GM03348 (cell line): ENCODE results near the gene HOXB6.
A peak's percentile ranks its signal among the peaks of the same experiment; 100 is the strongest.

ENCODE experiments used
- DNase-seq: peaks from one replicate; pipeline ENCODE4 v3.0.0; 2012; ENCODE audit warnings: low spot score

The HOXB6 gene

DNA sequence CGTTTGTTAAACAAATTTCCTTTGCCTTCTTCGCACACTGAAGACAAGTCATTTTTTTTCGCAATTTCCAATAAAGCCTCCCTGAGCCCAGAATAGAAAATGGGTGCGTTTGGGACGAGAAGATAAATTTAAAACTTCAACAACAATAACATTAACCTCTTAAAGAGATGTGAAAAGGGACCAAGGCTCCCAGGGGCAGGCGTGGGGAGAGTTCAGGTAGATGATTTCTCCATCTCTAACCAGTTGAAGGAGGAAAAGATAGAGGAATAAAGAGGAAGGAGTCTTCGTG lies 25.4 kb downstream of the HOXB6 start:
- no peak for DNase-seq

DNA sequence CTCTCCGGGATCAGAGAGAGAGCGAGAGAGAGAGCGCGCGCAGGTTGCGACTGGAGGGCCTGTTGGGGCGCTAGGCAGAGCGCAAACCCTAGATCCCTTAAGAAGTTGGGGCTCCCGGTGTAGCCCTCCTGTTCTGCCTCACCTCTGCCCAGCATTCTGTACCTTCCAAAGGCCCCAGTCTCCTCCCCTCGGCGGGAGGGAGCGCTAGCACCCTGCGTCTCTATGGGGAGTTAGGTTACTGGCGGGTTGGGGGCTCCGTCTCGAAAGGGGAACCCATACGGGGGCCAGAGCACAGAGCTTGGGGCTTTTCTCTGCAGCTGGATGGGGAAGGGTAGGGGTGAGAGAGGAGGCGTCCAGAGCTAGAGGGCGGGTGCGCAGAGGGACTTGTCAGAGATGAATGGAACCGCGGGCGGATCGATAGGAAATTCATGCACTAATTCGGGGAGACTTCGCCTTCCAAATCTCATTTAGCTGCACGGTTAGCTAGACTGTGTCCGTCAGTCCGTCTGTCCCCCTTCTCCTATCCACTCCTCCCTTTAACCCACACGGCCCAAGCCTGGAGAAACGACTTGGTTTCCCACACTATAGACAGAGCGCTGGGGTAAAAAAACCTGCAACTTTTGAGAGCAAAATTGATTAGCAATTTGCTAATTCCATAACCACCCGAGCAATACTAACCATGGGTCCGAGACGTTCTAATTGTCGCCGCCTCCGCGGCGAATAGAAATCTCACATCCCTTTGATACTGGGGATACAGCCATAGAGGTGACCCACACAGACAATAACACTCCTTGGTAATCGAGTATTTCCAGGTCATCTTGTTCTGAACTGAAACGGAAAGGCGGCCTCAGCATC lies 25.9 kb downstream of the HOXB6 start:
- no peak for DNase-seq

DNA sequence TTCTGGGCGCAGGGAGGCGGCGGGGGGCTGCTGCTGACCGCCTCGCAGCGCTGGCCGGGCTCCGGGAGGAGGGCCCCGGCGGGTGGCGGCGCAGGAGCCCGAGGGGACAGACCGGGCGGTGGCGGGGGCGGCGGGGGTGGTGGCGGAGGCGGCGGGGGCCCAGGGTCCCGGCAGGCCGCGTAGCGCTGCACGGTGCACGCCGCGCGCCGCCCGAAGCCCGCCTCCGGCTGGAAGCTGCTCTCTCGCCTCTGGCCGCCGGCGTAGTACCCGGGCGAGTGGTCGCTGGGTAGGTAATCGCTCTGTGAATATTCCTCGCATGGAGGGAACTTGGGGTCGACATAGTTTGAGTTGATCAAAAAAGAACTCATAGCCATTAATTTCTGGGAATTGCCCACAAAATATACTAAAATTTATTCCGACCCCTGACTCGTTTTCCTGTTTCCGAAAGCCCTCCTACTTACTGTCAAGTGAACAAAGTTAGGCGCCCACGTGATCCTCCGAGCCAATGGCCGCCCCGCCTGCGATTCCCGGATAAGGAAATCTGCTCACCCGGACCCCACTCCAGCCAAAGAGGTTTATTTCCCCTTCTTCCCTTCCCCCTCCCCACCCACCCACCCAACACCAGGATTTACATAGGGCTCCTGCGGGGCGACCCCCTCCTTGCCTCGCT lies 26.7 kb downstream of the HOXB6 start, which contains the start of gene HOXB4:
Gene HOXB4 (minus strand): TSS at position 405 of the 670 bp plus-strand sequence. CDS start 31 bp downstream, at position 374.
- peak; percentile 83 for DNase-seq

DNA sequence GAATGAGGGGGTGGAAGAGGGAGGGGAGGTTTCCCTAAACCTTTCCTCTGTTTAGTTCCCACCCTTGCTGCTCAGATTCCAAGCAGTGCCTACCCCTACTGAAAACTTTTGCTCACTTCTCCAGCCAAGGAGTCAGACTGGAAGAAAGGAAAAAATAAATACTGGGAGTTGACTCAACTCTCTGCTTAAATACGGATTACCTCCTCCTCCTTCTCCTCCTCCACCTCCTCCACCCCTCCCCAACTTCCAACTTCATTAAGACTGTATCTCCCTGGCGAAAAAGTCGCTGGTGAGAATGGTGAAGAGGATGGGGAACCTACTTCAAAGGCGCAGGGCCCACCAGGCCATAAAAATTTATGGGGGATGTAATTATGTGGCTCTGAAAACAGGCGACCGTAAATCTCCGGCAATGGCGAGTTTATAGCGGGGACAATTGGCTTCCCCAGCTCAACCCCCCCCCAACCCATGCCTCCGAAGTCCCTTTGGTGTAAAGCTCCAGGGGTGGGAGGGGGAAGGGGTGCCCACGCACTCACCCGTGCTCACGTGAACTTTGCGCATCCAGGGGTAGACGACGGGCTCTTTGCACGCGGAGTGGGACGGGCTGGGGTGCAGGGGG lies 27.3 kb downstream of the HOXB6 start:
- DNase-seq = no peak

DNA sequence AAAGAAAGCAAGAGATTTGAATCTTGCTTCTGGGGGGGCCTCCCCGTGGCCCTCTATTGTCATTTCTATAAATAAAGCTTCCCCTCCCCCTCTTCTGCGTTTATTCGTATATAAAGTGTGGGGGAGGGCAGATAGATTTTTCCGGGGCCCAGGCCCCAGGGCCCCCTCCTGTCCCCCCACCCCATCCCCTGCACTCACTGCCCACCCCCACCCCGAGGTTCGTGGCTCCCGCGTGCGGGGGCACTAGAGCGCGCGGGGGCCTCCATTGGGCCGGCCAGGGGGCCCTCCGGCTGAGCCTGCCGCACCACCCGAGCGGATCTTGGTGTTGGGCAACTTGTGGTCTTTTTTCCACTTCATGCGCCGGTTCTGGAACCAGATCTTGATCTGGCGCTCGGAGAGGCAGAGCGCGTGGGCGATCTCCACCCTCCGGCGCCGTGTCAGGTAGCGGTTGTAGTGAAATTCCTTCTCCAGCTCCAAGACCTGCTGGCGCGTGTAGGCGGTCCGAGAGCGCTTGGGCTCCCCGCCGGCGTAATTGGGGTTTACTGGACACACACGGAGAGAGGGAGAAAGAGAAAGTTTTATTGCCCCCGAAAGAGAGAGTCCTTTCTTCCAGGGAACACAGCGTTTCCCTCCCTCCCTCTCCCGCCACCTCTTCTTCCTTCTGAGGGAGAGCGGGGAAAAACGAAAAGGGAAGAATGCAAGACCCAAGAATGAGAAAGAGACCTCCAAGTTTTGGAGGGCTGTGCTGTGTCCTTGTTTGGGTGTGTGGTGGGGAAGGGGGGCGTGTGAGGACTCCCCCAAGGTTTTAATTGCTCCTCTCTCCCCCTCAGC lies 28.1 kb downstream of the HOXB6 start:
- peak; percentile 67 for DNase-seq

DNA sequence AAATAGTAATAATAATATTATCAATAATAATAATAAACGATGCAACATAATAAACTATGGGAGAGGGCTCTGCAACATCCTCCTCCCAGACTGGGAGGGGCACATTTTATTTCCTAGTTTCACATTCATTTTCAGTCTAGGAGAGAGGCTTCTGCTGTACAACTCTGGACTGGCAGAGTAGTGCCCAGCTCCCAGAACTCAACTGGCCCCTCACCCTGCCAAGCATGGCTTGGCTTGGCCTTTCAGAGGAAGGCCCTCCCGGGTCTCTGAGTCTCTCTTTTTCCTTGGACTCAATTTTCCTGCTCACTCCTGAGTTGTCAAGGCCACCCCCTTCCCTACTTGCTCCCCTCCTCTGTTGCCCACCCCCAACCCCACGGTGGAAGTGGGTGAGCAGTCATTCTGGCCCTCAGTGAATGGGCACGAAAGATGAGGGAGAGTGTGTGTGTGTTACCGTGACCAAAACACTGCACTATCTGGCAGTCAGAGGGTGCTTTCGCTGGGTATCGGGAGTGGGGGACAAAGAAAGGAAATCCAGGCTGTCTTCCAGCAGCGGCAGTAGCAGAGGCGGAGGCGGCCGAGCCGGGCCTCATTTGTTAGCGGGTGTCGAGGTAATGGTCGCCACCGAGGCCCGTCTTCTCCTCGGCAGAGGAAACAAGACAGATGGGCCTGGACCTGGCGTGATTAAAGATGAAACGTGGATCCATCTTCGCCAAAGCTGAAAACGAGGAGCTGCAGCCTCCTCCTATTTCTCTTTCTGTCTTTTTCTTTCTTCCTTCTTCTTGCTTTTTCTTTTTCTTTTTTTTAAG lies 28.9 kb downstream of the HOXB6 start:
- DNase-seq = no peak

DNA sequence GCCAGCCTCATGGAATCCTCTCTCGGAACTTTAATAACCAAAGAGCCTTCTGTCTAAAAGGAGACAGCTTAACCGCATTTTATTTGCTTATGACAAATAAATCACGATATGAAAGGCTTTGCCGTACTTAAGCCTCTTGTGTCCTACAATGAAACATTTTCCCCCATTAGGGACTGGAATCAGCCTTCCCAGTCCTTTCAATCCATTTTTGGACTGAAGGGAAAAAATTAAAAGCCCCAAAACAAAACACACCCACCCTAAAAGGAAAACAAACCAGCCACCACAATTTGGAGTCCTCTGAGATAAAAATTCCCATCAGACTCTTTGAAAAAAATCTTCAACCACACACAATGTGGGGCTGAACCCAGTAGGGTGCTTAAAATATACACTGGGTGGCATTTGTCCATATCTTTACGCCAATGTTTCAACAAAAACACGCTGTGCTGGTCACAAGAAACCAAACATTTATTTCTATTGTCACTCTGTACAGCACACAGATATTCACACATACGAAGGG lies 29.7 kb downstream of the HOXB6 start:
- no peak for DNase-seq

DNA sequence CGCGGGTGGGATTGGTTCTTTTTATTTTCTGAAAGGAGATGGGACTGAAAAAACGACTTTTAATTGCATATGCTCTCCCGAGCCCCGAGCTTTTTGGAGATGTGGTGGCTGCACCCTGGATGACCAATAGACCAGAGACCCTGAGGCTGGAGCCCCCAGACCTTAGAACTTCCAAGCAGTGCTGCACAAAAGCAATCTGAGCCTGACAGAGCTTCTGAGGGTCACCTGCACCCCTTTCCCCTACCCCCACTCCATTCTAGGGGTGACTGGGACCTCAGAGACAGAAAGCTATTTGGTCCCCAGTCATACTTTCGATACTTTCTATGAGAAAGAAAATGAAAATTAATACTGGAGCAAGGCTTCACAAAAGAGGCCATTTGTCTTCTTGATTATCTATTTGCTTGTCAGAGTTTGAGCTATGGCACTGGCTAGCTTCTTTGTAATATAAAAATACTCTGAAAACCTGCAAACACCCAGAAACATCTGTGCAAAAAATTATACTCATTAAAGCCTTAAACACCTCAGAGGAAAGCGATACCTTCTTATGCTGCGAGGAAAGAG lies 30.2 kb downstream of the HOXB6 start:
- no peak for DNase-seq

DNA sequence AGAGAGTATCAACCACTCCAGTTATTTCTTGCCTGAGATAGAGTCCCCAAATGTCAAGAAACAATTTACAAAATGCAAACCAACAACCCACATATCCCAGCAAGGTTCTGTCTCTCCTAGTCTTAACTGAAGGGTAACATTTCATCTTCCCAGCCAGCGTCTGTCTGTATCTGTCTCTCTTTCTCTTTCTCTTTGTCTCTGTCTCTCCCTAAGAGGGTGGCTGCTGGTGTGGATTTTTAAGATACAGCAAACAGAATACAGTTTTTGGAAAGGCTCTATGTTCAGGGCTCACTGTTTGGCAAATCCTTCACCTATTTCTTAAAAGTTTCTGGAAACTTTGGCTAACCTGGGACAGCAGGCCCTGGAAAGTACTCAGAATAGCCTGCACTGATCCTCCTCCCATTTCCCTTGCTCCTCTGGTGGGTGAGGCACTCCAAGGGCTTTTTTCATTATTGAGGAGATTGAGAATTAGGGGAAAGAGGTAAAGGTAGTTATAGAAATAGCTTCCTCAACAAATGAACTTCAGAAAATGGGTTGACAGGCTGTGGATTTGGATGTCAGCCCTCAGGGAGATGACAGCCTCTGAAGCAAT lies 32.9 kb downstream of the HOXB6 start:
- DNase-seq = no peak

DNA sequence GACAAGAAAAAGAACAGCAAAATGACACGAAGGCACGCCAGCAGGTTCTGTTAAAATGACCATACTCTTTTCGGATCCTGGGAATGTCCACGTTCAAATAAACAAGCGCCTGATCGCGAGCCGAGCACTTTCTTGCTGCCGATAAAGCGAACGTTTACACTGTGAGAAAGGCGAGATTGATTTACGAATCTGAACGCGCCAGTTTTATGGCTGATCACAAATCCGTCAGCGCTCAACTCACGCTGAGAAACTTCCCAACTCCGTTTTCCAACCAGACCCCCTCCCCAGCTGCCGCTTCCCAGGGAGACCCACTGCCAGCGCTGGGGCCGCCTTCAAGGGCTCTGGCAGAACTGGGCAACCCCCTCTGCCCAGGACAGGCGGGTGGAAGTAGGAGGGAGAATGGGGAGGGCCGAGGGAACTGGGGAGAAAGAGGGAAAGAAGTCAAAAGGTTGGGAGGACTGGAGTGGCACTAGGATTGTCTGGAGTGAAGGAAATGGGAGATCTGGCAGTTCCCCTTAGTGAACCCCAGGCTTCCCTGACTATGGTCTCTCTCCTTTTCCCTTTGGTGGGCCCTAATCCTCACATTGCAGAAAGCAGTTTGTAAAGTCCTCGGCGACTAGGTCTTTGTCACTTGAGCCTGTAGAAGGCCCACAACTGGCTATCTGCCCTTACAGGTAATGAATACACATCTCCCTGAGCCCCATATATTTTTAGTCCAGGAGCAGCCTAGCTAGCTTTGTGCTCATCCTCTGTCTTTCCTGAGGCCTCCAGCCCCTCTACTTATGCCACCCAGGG lies 33.6 kb downstream of the HOXB6 start:
- no peak for DNase-seq

DNA sequence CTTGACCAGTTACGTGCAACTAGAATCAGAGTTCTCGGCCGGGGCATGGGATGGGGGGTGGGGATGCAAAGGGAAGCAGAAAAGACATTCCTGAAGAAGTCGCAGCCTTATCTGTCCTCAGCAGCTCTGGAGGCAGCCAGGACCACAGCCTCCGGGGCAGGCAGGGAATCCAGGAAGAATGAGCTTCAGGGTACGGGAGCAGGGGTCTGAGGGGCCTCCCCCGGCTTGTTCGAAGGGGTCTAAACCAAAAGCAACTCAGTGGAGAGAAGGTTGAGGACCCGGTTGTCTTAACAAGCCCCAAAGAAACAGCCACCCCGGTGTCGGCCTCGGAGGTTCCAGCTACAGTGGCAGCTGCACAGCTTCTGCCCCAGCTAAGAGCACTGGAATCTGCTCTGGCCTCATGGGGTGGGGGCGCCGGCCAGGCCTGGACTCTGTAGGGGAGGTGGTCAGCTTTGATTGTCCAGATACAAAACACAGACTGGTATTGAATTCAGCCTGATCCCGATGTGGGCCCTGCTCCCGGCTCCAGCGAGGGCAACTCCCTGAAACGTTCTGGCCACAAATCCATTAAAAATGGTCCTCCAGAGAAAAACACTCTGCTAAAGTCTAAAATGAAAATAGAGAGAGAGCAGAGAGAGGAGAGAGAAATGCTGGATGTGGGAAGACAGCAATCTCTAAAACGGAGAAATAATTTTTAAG lies 34.3 kb downstream of the HOXB6 start:
- no peak for DNase-seq

DNA sequence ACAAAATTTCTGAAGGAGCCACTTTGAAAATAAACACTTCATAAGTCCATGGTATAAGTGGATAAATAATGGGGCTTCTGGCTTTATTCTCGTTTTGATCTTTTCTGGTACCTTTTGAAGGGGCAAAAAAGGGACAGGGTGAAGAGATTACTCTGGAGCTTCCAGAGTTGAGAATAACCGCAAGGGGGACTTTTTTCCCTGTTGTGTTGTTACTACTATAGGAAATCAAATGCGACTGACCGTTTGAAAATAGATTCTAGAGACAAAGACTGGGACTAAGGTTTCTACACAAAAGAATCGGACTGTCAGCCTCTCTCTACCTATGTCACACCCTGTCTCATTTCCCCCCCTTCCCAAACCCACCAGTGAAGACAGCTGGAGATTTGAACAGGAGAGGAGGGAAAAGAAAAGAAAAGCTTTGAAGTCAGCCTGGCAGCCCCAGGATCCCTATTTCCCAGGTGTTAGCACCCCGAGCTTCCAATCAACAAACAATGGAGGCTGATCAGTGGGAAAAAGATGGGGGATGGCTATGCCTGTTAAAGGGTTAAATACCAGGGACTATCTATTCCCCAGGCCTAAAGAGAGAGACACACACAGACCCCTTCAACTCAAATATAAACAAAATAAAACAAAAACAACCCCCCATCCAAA lies 35.0 kb downstream of the HOXB6 start:
- DNase-seq = no peak

DNA sequence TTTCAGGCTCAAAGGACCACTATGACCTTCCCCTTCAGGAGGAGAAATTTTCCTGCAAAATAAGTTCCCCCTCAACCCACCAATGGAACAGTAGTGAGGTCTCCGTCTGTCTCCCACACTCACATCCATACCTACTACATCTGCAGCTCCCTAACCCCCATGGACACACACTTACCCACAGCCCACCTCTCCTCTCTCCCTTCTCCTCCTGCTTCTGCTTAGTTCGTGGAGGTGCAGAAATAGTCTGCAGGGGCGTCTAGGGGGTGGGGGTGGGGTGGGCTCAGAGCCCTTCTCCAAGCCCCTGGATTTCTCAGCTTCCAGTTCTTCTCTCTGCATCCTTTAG lies 35.6 kb downstream of the HOXB6 start:
- DNase-seq = no peak

DNA sequence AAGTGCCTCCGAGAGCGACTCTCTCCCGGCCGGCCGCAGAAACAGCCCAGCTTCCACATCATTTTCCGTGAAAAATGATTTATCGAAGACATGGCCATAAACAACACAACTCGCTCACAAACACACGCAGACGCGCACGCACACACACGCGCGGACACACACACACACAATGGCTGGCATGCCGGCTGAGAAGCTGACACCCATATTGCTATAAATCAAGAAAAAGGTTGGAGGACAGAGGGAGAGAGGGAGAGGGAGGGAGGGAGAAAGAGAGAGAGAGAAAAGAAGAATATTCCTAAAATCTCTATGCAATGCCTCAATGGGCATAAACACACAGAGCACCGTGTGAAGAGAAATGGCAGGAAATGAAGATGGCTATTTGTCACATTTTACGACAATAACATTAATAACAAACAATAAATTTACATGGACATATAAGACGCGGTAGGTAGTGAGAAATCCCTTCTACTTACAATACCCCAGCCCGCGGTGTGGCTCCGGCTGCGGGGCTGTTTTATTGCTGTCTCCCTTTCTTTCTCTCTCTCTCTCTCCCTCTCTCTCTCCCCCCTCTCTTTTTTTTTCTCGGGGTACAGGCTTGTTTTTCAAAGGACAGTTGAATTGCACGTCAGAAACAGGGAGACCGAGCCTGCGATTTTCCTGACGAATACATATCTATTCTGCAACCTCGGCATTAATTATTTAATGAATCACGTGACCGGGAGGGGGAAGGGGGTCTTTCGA lies 36.1 kb downstream of the HOXB6 start:
- DNase-seq = no peak

DNA sequence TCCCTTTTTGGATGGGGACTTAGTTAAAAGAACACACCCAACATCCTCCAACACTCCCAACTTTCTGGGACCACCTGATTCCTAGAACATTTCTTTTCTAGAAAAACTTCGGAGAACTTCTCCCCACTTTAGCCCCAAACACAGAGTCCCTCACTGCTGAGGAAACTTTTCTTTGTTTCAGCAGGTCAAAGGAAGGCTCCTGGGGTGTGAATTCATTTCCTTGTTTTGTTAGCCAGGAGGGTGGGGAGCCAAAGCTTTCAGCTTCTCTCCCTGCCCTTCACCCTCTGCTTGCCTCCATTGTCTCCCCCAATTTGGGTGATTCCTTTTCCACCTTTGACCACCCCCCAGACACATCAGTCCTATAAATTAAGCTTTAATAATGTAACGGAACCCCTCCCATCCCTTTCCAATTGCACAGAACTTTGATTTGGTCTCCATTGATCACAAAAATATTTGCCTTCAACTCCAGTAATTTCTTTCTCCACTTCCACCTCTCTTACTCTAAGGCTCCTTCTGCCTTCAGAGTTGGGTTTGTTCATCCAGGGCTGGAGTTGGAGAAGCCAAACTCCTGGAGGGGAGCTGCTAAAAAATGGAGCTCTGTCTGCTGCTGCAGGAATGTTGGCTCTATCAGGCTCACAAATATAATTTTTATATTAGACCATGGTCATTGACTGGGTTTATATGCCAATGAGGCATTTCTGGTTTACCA lies 37.0 kb downstream of the HOXB6 start:
- DNase-seq = no peak

DNA sequence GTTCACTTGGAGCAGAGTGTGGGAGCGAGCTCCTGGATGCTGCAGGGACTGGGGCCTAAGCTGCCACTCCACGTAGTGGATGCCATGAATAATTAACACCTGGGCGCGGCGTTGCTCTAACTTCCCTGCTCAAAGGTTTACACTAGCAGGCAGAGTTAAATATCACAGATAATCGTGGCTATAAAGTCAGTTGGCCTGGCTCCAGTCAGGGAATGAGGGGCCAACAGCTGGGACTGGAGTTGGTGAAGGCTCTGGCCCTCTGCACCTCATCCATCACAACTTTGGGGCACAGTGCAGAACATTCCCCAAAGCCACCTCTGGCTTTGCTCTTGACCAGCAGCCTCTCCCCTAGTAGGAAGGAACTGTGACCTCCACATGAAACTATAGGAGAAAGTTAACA lies 37.6 kb downstream of the HOXB6 start:
- no peak for DNase-seq

DNA sequence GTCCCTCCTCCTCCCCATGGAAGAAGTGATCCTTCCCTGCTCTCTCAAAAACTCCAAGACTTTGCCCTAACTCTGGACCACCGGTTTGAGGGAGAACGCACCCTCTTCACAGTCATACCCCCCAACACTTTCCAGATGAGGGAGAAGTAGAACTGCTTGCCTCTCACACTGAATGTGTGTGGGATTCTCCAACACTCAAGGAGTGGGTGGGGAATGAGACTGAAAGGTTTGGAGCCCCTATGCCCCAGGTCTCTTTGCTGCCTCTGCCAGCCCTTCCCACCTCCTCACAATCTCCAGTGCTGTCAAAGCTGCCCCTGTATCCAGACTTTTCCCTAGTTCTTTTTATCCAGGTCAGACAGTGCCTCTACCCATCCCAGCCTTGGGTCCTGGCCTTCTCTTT lies 38.1 kb downstream of the HOXB6 start:
- DNase-seq = no peak
